Caco-2 (cell line): Measurements from ENCODE around the gene DOCK9. TPM values are rescaled to one million over a fixed set of nuclear protein-coding genes. Genes with fewer than 3 reads are reported as not detected.

Experiments used
- BruUV-seq: library from RNA; stranded (reverse); fragments of 400-500 nt; replicated peaks from 2 replicates; lab custom pipeline; 2021; lab: Mats Ljungman, UMichigan
- CTCF ChIA-PET: fragments of 300-600 bp; sonication (Branson Sonifier 250); formaldehyde crosslinking; loops from one replicate; lab custom pipeline; 2022; ENCODE audit warnings: antibody characterized with exemption; lab: Charles Lee
- POLR2A ChIA-PET: fragments of 300-600 bp; sonication (Branson Sonifier 250); formaldehyde crosslinking; loops from one replicate; lab custom pipeline; 2022; ENCODE audit warnings: antibody characterized with exemption; lab: Charles Lee
- DNase-seq, 2 experiments: peaks; one replicate each; pipeline versions ENCODE4 v3.0.0 to v3.0.0-alpha.2; 2020 to 2022
- H3K27me3 ChIP-seq: replicated peaks from 2 replicates; pipeline ENCODE4 v1.6.0; 2011; ENCODE audit warnings: low read length; ENCODE audit not compliant: control insufficient read depth, insufficient read depth
- H3K36me3 ChIP-seq: 2 replicates; pipeline ENCODE4 v1.5.1; 2011; ENCODE audit warnings: low read length; ENCODE audit not compliant: control insufficient read depth, insufficient read depth
- H3K4me1 ChIP-seq: fragments of 250-450 bp; sonication (Bioruptor Pico); 2 replicates; pipeline ENCODE4 v1.5.1; 2020; ENCODE audit warnings: mild to moderate bottlenecking
- H3K4me3 ChIP-seq: 2 replicates; pipeline ENCODE4 v1.5.1; 2011; ENCODE audit warnings: low read depth, mild to moderate bottlenecking, control low read depth, low read length
- H3K9me3 ChIP-seq: fragments of 250-450 bp; sonication (Bioruptor Pico); 2 replicates; pipeline ENCODE4 v1.5.1; 2020; ENCODE audit warnings: mild to moderate bottlenecking, moderate library complexity
- H3K27ac Mint-ChIP-seq: one replicate; pipeline ENCODE4 v1.8.0; 2022; ENCODE audit warnings: mixed read lengths; ENCODE audit not compliant: unreplicated experiment
- H3K27me3 Mint-ChIP-seq: one replicate; pipeline ENCODE4 v1.8.0; 2022; ENCODE audit warnings: mixed read lengths; ENCODE audit not compliant: insufficient read depth, unreplicated experiment
- H3K36me3 Mint-ChIP-seq: one replicate; pipeline ENCODE4 v1.8.0; 2022; ENCODE audit warnings: mild to moderate bottlenecking, mixed read lengths; ENCODE audit not compliant: insufficient read depth, unreplicated experiment
- H3K4me1 Mint-ChIP-seq: one replicate; pipeline ENCODE4 v1.8.0; 2022; ENCODE audit warnings: low read depth, mixed read lengths; ENCODE audit not compliant: unreplicated experiment
- H3K4me3 Mint-ChIP-seq: one replicate; pipeline ENCODE4 v1.8.0; 2022; ENCODE audit warnings: mild to moderate bottlenecking, moderate library complexity, mixed read lengths; ENCODE audit not compliant: unreplicated experiment
- H3K9me3 Mint-ChIP-seq: one replicate; pipeline ENCODE4 v1.8.0; 2022; ENCODE audit warnings: mixed read lengths; ENCODE audit not compliant: unreplicated experiment
- CTCF ChIP-seq, 2 experiments: fragments of 200-600 bp in 1 of 2; IDR thresholded peaks; 1 replicate in 1 of 2; 2 replicates in 1 of 2; pipeline versions ENCODE4 v1.5.1 to v1.8.0; 2011 to 2022; ENCODE audit warnings: antibody characterized with exemption in 1 of 2, control low read depth in 1 of 2, inconsistent platforms in 1 of 2, low read depth in 1 of 2, low read length in 1 of 2, mild to moderate bottlenecking in 1 of 2, moderate library complexity in 1 of 2; ENCODE audit not compliant: insufficient read depth in 1 of 2, severe bottlenecking in 1 of 2, unreplicated experiment in 1 of 2
- intact Hi-C: fragments of 100-400 bp; cut with micrococcal nuclease; formaldehyde crosslinking; loops from one replicate; pipeline ENCODE4 v1.10.0; 2022; ENCODE audit not compliant: unreplicated experiment
- total RNA-seq: library from RNA; stranded (reverse); gene quantifications from 2 replicates; pipeline ENCODE4 v1.2.3, GENCODE V29; 2022

DOCK9 gene
- total RNA-seq, 1 experiment from 2014 or later: 260 TPM

GRCh38 chr13:98871727-98872126 is 106.1 kb downstream of the DOCK9 start:
- Mint-ChIP-seq H3K36me3 (peaks cover 91% of the 10 kb centered on the region), H3K9me3 (peaks cover 20% of the 10 kb centered on the region), H3K27ac (no peak overlapping the region), H3K4me1 (no peaks in the 10 kb centered on the region), H3K27me3 (no peaks in the 10 kb centered on the region), H3K4me3 (no peak overlapping the region)
- ChIA-PET POLR2A (no interaction called here), CTCF (no interaction called here)
- intact Hi-C loops: no loop called here
- Histone ChIP-seq H3K4me1 (no peaks in the 10 kb centered on the region), H3K9me3 (no peaks in the 10 kb centered on the region), H3K4me3 (no peak overlapping the region), H3K36me3 (peaks cover 6% of the 10 kb centered on the region), H3K27me3 (no peaks in the 10 kb centered on the region)
- no peak for DNase-seq
- BruUV-seq: no TSS peak
- no peak for TF ChIP-seq CTCF (IDR thresholded peaks at IDR 0.05; ENCODE audit: insufficient read depth in 1 of 2, low read depth in 1 of 2, low read length in 1 of 2, severe bottlenecking in 1 of 2, unreplicated experiment in 1 of 2)

GRCh38 chr13:98869408-98870090 is 108.3 kb downstream of the DOCK9 start:
- no TSS peak for BruUV-seq
- Histone ChIP-seq H3K9me3 (no peaks in the 10 kb centered on the region), H3K27me3 (no peaks in the 10 kb centered on the region), H3K4me3 (no peak overlapping the region), H3K36me3 (peaks cover 5% of the 10 kb centered on the region), H3K4me1 (no peaks in the 10 kb centered on the region)
- ChIA-PET POLR2A (no interaction called here), CTCF (no interaction called here)
- Mint-ChIP-seq H3K4me1 (no peaks in the 10 kb centered on the region), H3K27ac (no peak overlapping the region), H3K9me3 (peaks cover 13% of the 10 kb centered on the region), H3K4me3 (no peak overlapping the region), H3K27me3 (no peaks in the 10 kb centered on the region), H3K36me3 (peaks cover 95% of the 10 kb centered on the region)
- TF ChIP-seq CTCF (IDR thresholded peaks at IDR 0.05; ENCODE audit: insufficient read depth in 1 of 2, low read depth in 1 of 2, low read length in 1 of 2, severe bottlenecking in 1 of 2, unreplicated experiment in 1 of 2): peak; percentile 8 to 31
- intact Hi-C loops: no loop called here
- DNase-seq: no peak

GRCh38 chr13:98868932-98869331 is 108.9 kb downstream of the DOCK9 start:
- BruUV-seq: no TSS peak
- POLR2A ChIA-PET: no interaction called here

More at GRCh38 chr13:98868932-98869331, 108.9 kb downstream of the DOCK9 start:
- intact Hi-C loops: no loop called here
- H3K27me3 Mint-ChIP-seq: no peaks in the 10 kb centered on the region
- no peaks in the 10 kb centered on the region for H3K9me3 ChIP-seq
- H3K27me3 ChIP-seq: no peaks in the 10 kb centered on the region
- no peak overlapping the region for H3K4me3 ChIP-seq
- TF ChIP-seq CTCF (IDR thresholded peaks at IDR 0.05; ENCODE audit: insufficient read depth in 1 of 2, low read depth in 1 of 2, low read length in 1 of 2, severe bottlenecking in 1 of 2, unreplicated experiment in 1 of 2): no peak
- CTCF ChIA-PET: no interaction called here
- H3K36me3 Mint-ChIP-seq: peaks cover 92% of the 10 kb centered on the region
- H3K9me3 Mint-ChIP-seq: peaks cover 7% of the 10 kb centered on the region
- H3K4me1 ChIP-seq: no peaks in the 10 kb centered on the region
- no peak for DNase-seq
- H3K27ac Mint-ChIP-seq: no peak overlapping the region
- peaks cover 5% of the 10 kb centered on the region for H3K36me3 ChIP-seq
- no peaks in the 10 kb centered on the region for H3K4me1 Mint-ChIP-seq
- H3K4me3 Mint-ChIP-seq: no peak overlapping the region
